ENCODE data around the gene BANF2. TPM values are rescaled to one million over a fixed set of nuclear protein-coding genes. Genes with fewer than 3 reads are reported as not detected.

Gene BANF2
- total and polyA plus RNA-seq, 2 of the 13 experiments (the other 11 are each of a cell fraction or from before 2014, with no cell fraction given), result 0.35 TPM; not detected in 1

DNA sequence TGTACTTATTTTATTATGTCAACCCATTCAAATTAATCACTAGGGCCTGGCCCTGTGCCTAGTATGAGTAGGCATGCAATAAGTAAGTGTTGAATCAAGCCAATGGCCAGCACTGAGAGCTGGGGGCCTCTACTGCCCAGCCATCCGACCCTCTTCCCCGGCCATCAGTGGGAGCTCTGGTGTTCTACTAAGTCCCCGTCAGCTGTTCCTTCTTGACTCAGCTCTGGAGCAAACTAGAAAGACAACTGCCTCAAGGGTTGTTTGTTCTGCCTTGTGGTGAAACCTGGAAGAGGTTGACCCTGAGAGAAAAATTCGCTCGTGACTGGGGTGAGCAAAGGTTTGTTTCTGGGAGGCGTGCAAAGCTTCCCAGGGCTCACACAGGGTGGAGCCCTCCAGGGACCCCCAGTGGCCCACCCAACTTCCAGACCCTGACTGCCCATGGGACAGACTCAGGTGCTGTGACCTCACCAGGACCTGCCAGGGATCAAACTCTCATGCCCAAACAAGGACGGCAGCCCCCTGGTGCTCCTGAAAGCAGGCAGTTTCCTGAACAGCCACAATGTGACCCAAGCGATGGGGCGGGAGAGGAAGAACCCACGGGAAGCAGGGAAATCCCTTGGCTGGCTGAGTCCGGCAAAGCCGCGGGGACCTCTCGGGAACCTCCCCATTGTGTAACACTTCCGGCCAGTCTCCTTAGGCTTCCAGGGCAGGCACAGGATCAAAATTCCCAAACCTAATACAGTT, 50.4 kb downstream of the BANF2 start (continued):
- TF ChIP-seq UBTF (CRISPR knock-in tag; IDR thresholded peaks at IDR 0.05), result peak; percentile 65; the same call in 1 of the 2 replicates
- TF ChIP-seq SNRNP70 (IDR thresholded peaks at IDR 0.05; ENCODE audit: low read depth, low read length), result no peak
- TF ChIP-seq RXRA (CRISPR knock-in tag; IDR thresholded peaks at IDR 0.05), result peak; percentile 62
- peak; percentile 54 for TF ChIP-seq SRSF1 (optimal IDR thresholded peaks at IDR 0.05; ENCODE audit: low read depth, low read length)
- no peak for TF ChIP-seq SOX6 (IDR thresholded peaks at IDR 0.05)
- peak; percentile 53; the same call in 1 of the 2 replicates for TF ChIP-seq SOX6 (CRISPR knock-in tag; IDR thresholded peaks at IDR 0.05)
- TF ChIP-seq RARA (CRISPR knock-in tag; IDR thresholded peaks at IDR 0.05), result peak; percentile 79
- TF ChIP-seq, protein P1, sequence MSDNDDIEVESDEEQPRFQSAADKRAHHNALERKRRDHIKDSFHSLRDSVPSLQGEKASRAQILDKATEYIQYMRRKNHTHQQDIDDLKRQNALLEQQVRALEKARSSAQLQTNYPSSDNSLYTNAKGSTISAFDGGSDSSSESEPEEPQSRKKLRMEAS (IDR thresholded peaks at IDR 0.05), result peak; percentile 53
- TF ChIP-seq HOXA3 (CRISPR knock-in tag; IDR thresholded peaks at IDR 0.05), result 0 out of 2 replicates have a peak, but pooled peaks have one; percentile 41
- TF ChIP-seq ZSCAN25 (CRISPR knock-in tag; IDR thresholded peaks at IDR 0.05), result peak; percentile 61; the same call in 1 of the 2 replicates
- no peak for TF ChIP-seq ZNF232 (CRISPR knock-in tag; IDR thresholded peaks at IDR 0.05; ENCODE audit: borderline replicate concordance)
- 0 out of 2 replicates have a peak, but pooled peaks have one; percentile 2 for TF ChIP-seq STAG1 (CRISPR knock-in tag; IDR thresholded peaks at IDR 0.05)
- no peak for TF ChIP-seq SYNCRIP (IDR thresholded peaks at IDR 0.05; ENCODE audit: insufficient read depth, low read depth, low read length)
- TF ChIP-seq ZNF772 (CRISPR knock-in tag; IDR thresholded peaks at IDR 0.05), result peak; percentile 63; the same call in 1 of the 2 replicates
- TF ChIP-seq WIZ (CRISPR knock-in tag; IDR thresholded peaks at IDR 0.05), result 0 out of 2 replicates have a peak, but pooled peaks have one; percentile 22
- TF ChIP-seq, protein P2, sequence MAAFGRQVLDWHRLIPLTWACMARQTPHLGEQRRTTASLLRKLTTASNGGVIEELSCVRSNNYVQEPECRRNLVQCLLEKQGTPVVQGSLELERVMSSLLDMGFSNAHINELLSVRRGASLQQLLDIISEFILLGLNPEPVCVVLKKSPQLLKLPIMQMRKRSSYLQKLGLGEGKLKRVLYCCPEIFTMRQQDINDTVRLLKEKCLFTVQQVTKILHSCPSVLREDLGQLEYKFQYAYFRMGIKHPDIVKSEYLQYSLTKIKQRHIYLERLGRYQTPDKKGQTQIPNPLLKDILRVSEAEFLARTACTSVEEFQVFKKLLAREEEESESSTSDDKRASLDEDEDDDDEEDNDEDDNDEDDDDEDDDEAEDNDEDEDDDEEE (CRISPR knock-in tag; IDR thresholded peaks at IDR 0.05), result peak; percentile 55; the same call in 1 of the 2 replicates
- TF ChIP-seq, protein P3, sequence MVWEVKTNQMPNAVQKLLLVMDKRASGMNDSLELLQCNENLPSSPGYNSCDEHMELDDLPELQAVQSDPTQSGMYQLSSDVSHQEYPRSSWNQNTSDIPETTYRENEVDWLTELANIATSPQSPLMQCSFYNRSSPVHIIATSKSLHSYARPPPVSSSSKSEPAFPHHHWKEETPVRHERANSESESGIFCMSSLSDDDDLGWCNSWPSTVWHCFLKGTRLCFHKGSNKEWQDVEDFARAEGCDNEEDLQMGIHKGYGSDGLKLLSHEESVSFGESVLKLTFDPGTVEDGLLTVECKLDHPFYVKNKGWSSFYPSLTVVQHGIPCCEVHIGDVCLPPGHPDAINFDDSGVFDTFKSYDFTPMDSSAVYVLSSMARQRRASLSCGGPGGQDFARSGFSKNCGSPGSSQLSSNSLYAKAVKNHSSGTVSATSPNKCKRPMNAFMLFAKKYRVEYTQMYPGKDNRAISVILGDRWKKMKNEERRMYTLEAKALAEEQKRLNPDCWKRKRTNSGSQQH (CRISPR knock-in tag; IDR thresholded peaks at IDR 0.05; ENCODE audit: low read depth), result peak; percentile 64; the same call in 1 of the 2 replicates
- TF ChIP-seq ZNF343 (CRISPR knock-in tag; IDR thresholded peaks at IDR 0.05), result 0 out of 2 replicates have a peak, but pooled peaks have one; percentile 35
- TF ChIP-seq CBX5 (CRISPR knock-in tag; IDR thresholded peaks at IDR 0.05; ENCODE audit: borderline replicate concordance), result peak; percentile 58; the same call in 1 of the 2 replicates
- TF ChIP-seq ARHGAP35 (CRISPR knock-in tag; IDR thresholded peaks at IDR 0.05; ENCODE audit: borderline replicate concordance), result no peak; the same call in 1 of the 2 replicates
- no peak; the same call in 1 of the 2 replicates for TF ChIP-seq ZNF788 (CRISPR knock-in tag; IDR thresholded peaks at IDR 0.05; ENCODE audit: borderline replicate concordance)
- 0 out of 2 replicates have a peak, but pooled peaks have one; percentile 19 for TF ChIP-seq FOXA3 (CRISPR knock-in tag; IDR thresholded peaks at IDR 0.05)

Measured in HepG2 (cell line).